Measurements from ENCODE around the gene EXOC3.
"Not testable (repeated sequence)": the region's sequence is repeated elsewhere in the genome, so short reads cannot be mapped to it uniquely, and the experiment has no call there.

The EXOC3 gene

DNA sequence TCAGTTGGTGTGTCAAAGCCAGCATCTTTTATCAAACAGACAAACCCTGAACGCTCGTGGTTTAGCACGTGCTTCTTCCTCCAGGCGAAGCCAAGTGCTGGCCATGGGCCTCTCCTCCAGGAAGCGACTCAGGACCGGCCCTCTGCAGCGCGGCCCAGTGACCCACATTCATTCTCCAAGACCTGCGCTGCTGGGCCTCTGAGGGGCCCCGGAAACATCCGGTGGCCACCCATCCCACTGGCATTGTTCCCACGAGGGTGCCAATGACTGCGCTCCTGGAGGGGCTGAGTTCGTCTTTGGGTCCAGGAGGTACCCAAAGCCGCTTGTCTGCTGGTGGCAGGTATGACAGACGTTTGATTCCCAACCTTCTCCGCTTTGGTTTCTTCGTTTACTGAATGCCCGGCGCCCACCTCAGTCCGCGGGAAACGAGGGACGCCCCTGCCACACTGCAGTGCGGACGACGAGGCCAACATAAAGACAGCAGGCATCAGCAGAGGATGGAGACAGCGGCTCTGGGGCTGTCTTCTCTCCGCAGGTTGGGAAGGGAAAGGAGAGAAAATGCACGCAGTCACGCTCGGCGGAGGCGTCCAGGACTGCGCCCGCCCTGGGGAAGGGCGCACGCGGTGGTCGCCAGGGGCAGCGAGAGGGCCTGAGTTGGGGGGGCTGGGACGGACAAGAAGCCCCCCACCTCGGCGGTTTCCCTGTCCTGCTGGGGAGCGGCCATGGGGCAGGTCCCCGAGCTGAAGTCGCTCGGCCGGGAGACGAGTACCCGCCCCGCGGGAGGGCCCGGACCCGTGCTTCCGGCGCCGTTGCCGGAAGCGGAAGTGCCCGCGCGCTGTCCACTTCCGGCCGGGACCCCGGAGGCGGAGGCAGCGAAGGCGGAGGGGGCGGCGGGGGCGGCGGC lies at the start of gene EXOC3:
EXOC3 (plus strand) TSS at position 842 of the 904 bp plus-strand sequence. CDS start 3,030 bp downstream, outside the sequence.
- peak; percentile 80 for DNase-seq

- no peak for DNase-seq
These were observed 49.1 kb upstream of the EXOC3 start for GRCh38 chr5:393846-394275.

- no peak for DNase-seq
These were observed 48.3 kb upstream of the EXOC3 start for GRCh38 chr5:394671-395155.

DNA sequence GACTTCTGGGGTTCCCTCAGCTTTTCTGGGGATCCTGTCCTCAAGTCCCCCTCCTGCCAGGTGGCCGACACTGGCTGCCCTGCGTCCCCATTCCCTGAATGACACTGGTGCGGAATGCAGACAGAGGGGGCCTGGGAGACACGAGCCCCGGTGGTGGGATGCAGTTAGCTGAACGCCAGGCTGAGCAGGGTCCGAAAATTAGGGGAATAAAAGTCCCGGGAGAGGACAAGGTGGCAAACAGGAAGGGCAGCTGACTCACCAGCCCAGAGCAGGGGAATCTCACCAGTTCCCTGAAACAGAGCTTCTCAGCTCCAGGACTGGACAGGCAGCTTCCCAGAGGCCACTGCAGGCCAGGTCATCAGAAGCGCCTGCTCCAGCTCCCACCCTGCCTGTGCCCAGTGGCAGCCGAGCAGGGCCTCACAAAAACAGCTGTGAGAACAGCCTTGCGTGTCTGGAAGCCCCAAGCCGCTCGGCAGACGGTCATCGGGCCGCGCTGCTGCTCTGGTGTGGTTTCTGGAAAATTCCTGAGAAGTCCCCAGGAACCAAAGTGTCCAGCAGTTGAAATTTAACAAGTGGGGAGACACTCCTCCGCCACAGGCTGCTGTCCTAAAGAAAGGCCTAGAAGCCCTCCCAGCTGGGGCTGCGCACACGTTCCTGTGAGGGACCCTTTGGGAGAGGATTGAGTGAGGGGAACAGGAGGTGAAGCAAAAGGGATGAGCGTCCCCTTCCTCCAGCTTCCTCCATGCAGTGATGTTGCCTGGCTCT lies 47.6 kb upstream of the EXOC3 start:
- no peak for DNase-seq

DNA sequence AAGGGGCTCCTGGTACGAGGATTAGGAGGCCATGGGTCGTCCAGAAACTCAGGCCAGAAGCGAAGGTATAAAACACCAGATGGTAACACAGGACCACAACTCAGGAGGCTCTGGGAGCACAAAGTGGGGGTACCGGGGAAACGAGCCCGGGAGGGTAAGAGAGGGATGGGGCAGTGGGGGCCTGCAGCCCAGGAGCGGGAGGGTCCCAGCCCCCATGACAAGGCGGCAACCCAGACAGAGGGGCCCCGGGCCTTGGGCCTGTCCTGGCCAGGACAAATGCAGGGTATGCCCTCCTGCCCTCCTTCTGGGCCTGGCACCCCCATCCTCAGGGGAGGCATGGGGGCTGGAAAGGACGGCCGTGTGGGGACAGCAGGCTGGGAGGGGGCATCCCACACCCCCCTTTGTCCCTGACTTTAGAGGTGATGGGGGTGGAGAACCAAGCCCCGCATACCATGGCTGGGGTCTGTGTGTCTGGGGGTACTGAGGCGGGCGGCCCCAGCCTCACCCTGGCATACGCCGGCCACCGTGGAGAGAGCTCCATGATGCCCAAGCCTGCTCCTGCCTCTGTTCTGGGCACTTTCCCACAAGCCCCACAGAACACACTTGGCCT lies 47.0 kb upstream of the EXOC3 start:
- DNase-seq, result no peak

DNA sequence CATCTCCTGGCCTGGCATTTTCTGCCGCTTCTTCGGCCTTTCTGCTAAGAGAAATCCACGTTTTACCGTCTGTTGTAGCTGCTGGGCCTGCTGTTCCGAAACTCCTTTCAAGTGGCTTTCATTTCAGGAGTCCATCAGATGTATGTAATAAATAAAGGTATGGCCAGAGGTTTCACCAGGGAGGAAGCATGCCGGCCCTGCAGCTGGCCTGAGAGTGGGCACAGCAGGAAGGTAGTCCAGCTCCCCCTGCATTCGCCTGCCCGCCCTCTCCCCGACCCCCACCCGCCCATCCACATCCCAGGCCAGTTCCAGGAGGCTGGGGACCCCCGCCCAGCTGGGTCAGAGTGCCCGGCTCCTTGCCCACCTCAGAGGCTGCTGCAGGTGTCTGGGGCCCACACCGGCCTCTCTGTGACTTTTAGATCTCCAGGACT lies 46.4 kb upstream of the EXOC3 start:
- no peak for DNase-seq

GRCh38 chr5:398141-398474 lies 44.9 kb upstream of the EXOC3 start:
- not testable (repeated sequence) for DNase-seq

- no peak for DNase-seq
These were observed 44.3 kb upstream of the EXOC3 start for GRCh38 chr5:398475-399295.

DNA sequence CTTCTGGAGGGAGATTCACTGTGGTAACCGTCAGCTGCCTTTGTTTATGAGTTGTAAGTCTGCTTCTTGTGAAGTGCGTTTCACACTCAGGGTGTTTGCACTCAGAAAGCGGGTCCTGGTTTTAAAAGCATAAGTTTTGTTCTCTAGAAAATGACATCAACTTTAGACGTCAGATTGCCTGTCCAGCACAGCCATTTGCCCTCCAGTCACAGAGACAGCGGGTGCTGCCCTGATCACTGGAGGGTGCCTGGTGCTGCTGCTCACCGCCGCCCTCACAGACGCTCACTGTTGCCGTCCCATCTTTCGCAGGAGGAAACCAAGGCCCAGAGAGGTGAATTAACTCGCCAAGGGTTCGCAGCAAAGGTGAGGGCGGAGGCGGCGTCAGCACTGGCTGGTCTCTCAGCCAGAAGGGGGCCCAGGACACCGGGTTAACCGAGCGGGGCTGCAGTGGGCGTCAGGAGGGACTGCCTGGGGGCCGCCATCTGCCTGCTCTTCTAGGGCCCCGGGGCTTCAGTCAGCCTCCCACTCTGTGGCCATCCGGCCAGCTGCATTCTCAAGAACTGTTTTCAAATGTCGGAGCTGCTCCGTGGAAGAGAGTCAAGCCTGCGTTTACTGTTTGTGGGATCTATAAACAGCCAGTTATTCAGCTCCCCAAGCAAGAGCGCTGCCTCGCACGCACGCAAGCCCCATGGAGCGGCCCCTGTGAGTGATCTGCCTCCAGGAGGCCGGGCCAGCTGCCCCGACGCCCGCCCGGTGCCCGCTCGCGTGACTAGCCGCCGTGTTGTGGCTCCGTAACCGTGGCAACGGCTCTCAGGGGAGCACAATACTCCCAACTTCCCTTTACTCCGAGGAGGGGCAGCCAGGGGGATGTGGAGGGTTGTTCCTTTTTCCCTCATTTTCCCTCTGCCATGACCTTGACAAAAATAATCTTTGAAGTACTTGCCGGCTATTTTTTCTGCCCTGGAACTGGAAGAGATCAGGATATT lies 43.4 kb upstream of the EXOC3 start:
- DNase-seq, result peak; percentile 50

- DNase-seq, result no peak
These were observed 42.5 kb upstream of the EXOC3 start for GRCh38 chr5:400282-401145.

GRCh38 chr5:401146-402034 lies 41.6 kb upstream of the EXOC3 start:
- no peak for DNase-seq

- DNase-seq, result not testable (repeated sequence)
These were observed 40.8 kb upstream of the EXOC3 start for GRCh38 chr5:402219-402614.

DNA sequence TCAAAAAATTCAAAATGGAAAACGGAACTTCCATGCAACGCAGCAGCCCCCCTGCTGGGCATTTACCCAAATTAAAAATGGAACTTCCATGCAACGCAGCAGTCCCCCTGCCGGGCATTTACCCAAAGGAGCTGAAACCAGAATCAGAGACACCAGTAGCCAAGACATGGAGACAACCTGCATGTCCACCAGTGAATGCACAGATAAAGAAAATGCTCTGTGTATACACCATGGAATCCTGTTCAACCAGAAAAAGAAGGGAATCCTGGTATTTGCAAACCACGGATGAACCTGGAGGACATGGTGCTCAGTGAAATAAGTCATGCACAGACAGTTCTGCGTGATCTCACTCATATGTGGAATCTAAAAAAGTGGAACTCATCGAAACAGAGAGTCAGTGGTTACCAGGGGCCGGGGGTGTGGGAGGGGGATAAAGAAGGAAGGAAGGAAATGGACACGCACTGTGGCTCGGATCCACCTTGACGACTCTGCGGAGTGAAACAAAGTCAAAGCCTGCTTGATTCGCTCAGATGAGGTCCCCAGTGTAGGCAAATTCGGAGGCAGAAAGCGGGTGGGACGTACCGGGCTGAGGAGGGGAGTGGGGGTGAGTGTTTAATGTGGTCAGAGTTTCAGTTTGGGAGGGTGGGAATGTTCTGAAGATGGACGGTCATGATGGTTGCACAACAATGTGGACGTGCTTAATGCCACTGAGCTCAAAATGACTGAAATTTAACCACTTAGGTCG lies 40.2 kb upstream of the EXOC3 start:
- DNase-seq, result no peak

- DNase-seq, result no peak
These were observed 39.0 kb upstream of the EXOC3 start for GRCh38 chr5:403995-404394.

- no peak for DNase-seq
These were observed 38.2 kb upstream of the EXOC3 start for GRCh38 chr5:404666-405241.

GRCh38 chr5:405421-405820 lies 37.6 kb upstream of the EXOC3 start:
- DNase-seq, result no peak

GRCh38 chr5:406041-406440 lies 36.9 kb upstream of the EXOC3 start:
- no peak for DNase-seq

GRCh38 chr5:407051-407450 lies 35.9 kb upstream of the EXOC3 start:
- DNase-seq, result no peak
